ENCODE measurements around the gene MINDY2. TPM values are rescaled to one million over a fixed set of nuclear protein-coding genes. Genes with fewer than 3 reads are reported as not detected.

The MINDY2 gene
- total RNA-seq, 1 experiment from 2014 or later: 6.8 TPM

DNA sequence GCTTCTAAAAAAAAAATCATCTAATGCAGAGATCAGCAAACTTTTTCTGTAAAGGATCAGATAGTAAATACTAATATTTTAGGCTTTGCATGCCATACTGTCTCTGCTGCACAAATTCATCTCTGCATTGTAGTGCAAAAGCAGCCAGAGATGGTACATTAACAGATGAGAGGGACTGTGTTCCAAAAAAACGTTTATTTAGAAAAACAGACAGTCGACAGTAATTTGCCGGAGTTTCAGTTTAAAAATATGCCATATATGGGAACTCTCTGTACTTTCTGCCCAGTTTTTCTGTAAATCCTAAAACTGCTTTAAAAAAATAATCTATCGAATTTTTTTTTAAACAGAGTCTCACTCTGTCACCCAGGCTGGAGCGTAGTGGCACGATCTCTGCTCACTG, 14.3 kb downstream of the MINDY2 start:
- no peak overlapping the region for H3K4me3 ChIP-seq (ENCODE audit: low read depth in 2 of 2, low read length in 2 of 2)
- BruUV-seq (replicated peaks): no TSS peak
- ATAC-seq (no peak), DNase-seq (ENCODE audit: low read depth, low spot score) (no peak)
- H3K27me3 ChIP-seq (ENCODE audit: control insufficient read depth, insufficient read depth, low read length): no peaks in the 10 kb centered on the region
- ChIA-PET POLR2A (no interaction called here), CTCF (no interaction called here)
- intact Hi-C loops (cut with micrococcal nuclease; ENCODE audit: unreplicated experiment) (no loop called here), in situ Hi-C loops (cut with HindIII; ENCODE audit: low pct_unique_long_range_greater_than_20kb, low sequenced_read_pairs) (no loop called here)
- no peak overlapping the region for H3K27ac ChIP-seq (ENCODE audit: low read length)
- TF ChIP-seq SIN3A (IDR thresholded peaks at IDR 0.05; ENCODE audit: borderline replicate concordance, insufficient read depth, low read depth, low read length) (no peak), POLR2AphosphoS5 (IDR thresholded peaks at IDR 0.05; ENCODE audit: low read depth, low read length) (no peak), CTCF (IDR thresholded peaks at IDR 0.05) (no peak), REST (IDR thresholded peaks at IDR 0.05; ENCODE audit: insufficient read depth in 1 of 2, low read depth in 2 of 2, low read length in 1 of 2) (no peak), TCF7L2 (IDR thresholded peaks at IDR 0.05; ENCODE audit: low read depth, low read length) (no peak)
- no peaks in the 10 kb centered on the region for H3K9me3 ChIP-seq (ENCODE audit: control insufficient read depth, insufficient read depth, low read depth, low read length)
- no peaks in the 10 kb centered on the region for H3K4me1 ChIP-seq (ENCODE audit: control insufficient read depth, insufficient read depth, low read length)
- H3K36me3 ChIP-seq (ENCODE audit: control insufficient read depth, insufficient read depth, low read length): no peaks in the 10 kb centered on the region

GRCh38 chr15:58788056-58788710, 17.1 kb downstream of the MINDY2 start:
- Histone ChIP-seq H3K9me3 (ENCODE audit: control insufficient read depth, insufficient read depth, low read depth, low read length) (no peaks in the 10 kb centered on the region), H3K4me1 (ENCODE audit: control insufficient read depth, insufficient read depth, low read length) (no peaks in the 10 kb centered on the region), H3K36me3 (ENCODE audit: control insufficient read depth, insufficient read depth, low read length) (no peaks in the 10 kb centered on the region), H3K27ac (ENCODE audit: low read length) (no peak overlapping the region), H3K4me3 (ENCODE audit: low read depth in 2 of 2, low read length in 2 of 2) (no peak overlapping the region), H3K27me3 (ENCODE audit: control insufficient read depth, insufficient read depth, low read length) (no peaks in the 10 kb centered on the region)
- POLR2A ChIA-PET: no interaction called here
- CTCF ChIA-PET: no interaction called here
- BruUV-seq (replicated peaks): no TSS peak
- intact Hi-C loops (cut with micrococcal nuclease; ENCODE audit: unreplicated experiment): no loop called here
- ATAC-seq: no peak
- in situ Hi-C loops (cut with HindIII; ENCODE audit: low pct_unique_long_range_greater_than_20kb, low sequenced_read_pairs): no loop called here
- TF ChIP-seq SIN3A (IDR thresholded peaks at IDR 0.05; ENCODE audit: borderline replicate concordance, insufficient read depth, low read depth, low read length) (no peak), REST (IDR thresholded peaks at IDR 0.05; ENCODE audit: insufficient read depth in 1 of 2, low read depth in 2 of 2, low read length in 1 of 2) (no peak)
- DNase-seq (ENCODE audit: low read depth, low spot score): no peak
